LoVo (cell line): Measurements from ENCODE around the gene CCL20.
A peak's percentile ranks its signal among the peaks of the same experiment; 100 is the strongest.

Source experiments
- DNase-seq: peaks from one replicate; pipeline ENCODE4 v3.0.0-alpha.2; 2016; ENCODE audit warnings: low spot score

The CCL20 gene

GRCh38 chr2:227834916-227835650 lies 21.4 kb downstream of the CCL20 start:
- DNase-seq = no peak

- peak; percentile 39 for DNase-seq
Measured at GRCh38 chr2:227839339-227840129, 25.9 kb downstream of the CCL20 start.

DNA sequence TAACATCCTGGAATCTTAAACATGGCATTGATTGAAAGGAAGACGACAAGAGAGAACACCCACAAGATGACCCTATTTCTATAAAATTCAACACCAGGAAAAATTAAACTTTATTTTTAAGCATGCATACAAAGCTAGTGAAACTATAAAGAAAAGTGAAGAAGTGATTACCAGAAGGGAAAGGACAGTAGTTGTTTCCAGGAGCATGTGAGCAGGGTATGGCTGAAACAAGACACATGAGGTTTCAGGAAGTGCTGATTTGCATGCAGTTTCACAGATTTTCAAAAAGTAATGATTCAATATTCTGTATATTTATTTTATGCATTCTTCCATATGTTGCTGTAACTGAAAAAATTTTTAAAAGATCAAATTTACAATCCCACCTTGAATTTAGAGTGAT lies 33.2 kb downstream of the CCL20 start:
- DNase-seq = no peak

- DNase-seq = no peak
Measured at GRCh38 chr2:227848146-227848545, 34.5 kb downstream of the CCL20 start.

GRCh38 chr2:227848586-227848985 lies 34.9 kb downstream of the CCL20 start:
- DNase-seq = no peak

- no peak for DNase-seq
Measured at GRCh38 chr2:227849906-227850305, 36.3 kb downstream of the CCL20 start.

DNA sequence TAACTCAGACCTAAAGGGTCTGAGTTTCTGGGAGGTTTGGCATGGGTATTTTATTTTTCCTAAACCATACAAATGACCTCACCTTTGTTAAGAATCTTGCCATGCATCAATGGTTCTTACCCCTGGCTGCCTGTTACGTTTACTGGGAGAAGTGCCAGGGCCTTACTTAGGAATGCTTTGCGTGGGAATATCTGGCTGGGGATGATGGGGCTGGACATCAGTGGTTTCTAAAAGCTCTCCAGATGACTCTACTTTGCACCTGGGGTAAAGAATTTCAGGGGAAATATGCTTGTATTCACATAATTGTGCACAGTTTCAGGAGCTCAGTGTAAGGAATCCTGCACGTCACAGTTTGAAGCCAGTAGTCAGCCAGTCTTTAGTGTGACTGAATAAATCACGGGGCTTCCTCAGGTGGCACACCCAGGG lies 39.6 kb downstream of the CCL20 start:
- DNase-seq = no peak

DNA sequence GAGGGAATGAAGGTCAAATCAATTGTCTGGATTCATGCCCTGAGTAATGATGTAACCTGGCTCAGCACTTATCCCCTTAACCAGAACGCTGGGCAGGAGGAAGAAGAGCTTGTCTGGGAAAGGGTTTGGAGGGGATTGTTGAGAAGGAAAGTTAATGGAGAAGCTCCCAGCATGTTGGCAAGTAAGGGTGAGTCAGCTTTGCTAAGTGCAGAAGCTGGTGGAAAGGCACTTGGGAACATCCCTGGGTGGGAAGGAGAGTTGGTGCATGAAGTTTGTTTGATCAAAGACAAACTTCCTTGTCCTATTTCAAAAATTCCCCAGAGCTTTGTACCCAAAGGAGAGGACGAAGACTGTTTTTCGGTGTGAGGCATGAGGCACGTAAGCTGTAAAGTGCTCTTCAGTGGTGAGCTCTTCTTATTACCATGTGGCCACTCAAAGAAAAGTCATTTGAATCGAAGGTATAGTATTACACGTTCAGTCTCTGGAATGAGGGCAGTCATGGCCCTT lies 40.2 kb downstream of the CCL20 start:
- no peak for DNase-seq

- no peak for DNase-seq
Measured at GRCh38 chr2:227855440-227855839, 41.8 kb downstream of the CCL20 start.

DNA sequence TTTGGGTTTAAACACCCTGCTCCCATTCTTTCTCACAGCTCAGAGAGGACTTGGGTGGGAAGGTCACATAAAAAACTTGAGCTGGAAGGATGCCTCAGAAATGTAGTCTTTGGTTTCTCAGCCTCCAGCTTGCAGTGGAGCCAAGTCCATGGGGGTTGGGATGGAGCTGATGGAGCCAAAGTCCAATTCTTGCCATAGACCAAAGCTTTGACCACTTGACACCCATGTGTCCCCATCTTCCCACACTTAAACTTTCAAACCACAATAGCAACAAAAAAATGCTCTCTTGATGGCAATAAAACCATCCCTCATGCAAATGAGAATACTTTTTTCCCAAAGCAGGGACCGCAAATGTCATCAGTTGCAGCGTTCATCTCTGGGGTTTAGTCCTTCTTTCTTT lies 43.1 kb downstream of the CCL20 start:
- no peak for DNase-seq

GRCh38 chr2:227860221-227860641 lies 46.6 kb downstream of the CCL20 start:
- no peak for DNase-seq

- DNase-seq = no peak
Measured at GRCh38 chr2:227861011-227861410, 47.4 kb downstream of the CCL20 start.

DNA sequence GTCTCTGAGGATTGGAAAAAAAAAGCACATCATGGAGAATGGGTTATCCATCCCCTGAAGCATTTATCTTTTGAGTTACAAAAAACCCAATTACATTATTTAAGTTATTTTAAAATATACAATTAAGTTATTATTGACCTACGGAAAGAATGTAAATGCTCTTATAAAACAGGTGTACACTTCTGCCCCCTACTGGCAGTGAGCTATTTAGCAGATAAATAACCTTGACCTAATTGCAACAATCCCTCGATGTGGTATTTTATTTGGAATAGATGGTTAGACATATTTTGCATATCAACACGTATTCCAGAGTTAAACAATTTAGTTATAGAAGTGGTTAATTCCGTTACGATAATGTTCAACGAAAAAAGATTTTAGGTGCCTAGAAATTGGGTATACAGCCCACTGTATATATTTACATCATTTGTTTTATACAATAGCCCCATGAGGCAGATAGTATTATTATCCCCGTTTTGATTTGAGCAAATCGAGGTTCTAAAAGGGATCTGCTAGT lies 48.6 kb downstream of the CCL20 start:
- peak; percentile 53 for DNase-seq

DNA sequence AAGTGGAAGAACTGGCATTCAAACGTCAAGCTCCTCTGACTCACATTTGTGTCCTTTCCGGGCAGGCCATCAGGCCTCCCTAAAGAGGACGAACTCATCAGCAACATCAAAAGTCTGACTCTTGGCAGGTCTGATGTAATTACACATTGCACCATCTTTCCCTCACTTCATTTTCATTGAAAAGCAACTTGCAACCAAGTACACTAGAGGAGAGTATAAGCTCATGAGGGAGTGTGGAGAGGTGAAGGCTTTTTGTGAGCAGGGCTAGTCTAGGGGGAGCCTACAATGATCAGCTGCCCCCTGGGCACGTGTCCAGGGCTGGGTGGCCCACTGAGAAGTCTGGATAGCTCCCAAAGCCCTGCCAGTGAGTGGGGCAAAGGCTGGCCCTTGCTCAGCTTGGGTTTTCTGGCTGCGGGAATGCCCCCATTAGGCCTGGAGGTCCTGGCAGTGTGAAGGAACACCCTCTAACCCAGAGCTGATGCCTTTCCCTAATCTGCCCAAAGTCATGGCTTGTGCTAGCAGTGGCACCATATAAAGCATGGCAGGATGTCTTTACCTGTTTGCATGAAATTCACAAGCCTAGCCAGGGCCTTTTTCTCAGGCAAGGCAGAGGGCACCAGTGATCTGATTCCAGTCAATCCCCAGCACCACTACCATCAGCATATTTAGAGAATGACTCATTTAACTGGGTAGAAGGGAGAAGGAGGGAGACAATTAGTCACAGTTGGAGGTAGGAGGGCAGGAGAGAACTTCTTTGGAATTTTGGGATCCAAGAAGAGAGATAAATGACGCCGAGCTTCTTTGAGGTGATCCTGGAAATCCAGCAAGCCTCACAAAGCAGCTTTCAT lies 49.3 kb downstream of the CCL20 start:
- peak; percentile 64 for DNase-seq

- DNase-seq = no peak
Measured at GRCh38 chr2:227864161-227864756, 50.6 kb downstream of the CCL20 start.

- DNase-seq = no peak
Measured at GRCh38 chr2:227865291-227865690, 51.6 kb downstream of the CCL20 start.
